Chondrocyte (in vitro differentiated cells): ENCODE results near the gene PLB1. TPM values are rescaled to one million over a fixed set of nuclear protein-coding genes. Genes with fewer than 3 reads are reported as not detected.

Experiments used
- DNase-seq: peaks from one replicate; pipeline ENCODE4 v3.0.0; 2021; ENCODE audit warnings: mixed read lengths, low spot score
- H3K27ac Mint-ChIP-seq: one replicate; pipeline ENCODE4 v1.8.0; 2021; ENCODE audit warnings: mild to moderate bottlenecking, moderate library complexity, mixed read lengths; ENCODE audit not compliant: unreplicated experiment
- H3K27me3 Mint-ChIP-seq: 2 replicates; pipeline ENCODE4 v1.8.0; 2021; ENCODE audit warnings: low read depth, mixed read lengths
- H3K36me3 Mint-ChIP-seq: 2 replicates; pipeline ENCODE4 v1.8.0; 2021; ENCODE audit warnings: low read depth, mixed read lengths
- H3K4me1 Mint-ChIP-seq: 2 replicates; pipeline ENCODE4 v1.8.0; 2021; ENCODE audit warnings: low read depth, mild to moderate bottlenecking, mixed read lengths
- H3K4me3 Mint-ChIP-seq: one replicate; pipeline ENCODE4 v1.8.0; 2021; ENCODE audit warnings: mild to moderate bottlenecking, moderate library complexity, mixed read lengths; ENCODE audit not compliant: unreplicated experiment
- H3K9me3 Mint-ChIP-seq: 2 replicates; pipeline ENCODE4 v1.8.0; 2021; ENCODE audit warnings: low read depth, mixed read lengths
- total RNA-seq: library from RNA; stranded (reverse); gene quantifications from 3 replicates; pipeline ENCODE4 v1.2.1, GENCODE V29; 2021
- TF ChIP-seq, protein P1 (sequence below): fragments of 200-600 bp; sonication (generic); IDR thresholded peaks from 2 replicates; pipeline ENCODE4 v1.5.0; 2021; ENCODE audit warnings: antibody characterized with exemption, mild to moderate bottlenecking, moderate library complexity

The PLB1 gene
- total RNA-seq, 1 donor from 2014 or later: 4.4 TPM

DNA sequence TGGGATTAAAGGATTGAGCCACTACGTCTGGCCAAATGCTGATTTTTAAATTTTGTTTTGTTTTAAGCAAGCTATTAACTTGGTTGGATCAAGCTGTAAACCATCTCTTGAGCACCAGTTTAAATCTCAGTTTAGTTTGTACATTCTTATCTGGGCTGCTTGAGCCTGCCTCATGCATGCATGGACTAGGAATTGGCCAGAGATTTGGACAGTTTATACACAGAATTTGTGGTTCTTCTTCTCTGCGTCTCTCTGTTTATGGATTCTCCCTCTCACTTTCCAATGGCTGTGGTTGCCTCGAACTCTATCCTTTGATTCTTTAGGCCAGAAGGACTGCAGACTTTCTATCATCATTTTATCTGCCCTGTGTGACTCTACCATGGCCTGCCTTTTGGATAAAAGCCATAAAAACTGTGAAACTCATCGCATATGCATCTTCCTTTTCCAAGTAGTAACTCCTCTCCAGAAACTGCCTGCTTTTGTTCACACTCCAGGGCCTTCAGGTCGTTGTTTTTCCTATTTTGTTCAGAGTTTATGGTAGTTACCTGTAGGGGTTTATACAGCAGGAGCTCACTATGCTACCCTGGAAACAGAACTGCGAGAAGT lies 32.5 kb upstream of the PLB1 start:
- H3K9me3 Mint-ChIP-seq: peaks cover 18% of the 10 kb centered on the region
- TF ChIP-seq, protein P1, sequence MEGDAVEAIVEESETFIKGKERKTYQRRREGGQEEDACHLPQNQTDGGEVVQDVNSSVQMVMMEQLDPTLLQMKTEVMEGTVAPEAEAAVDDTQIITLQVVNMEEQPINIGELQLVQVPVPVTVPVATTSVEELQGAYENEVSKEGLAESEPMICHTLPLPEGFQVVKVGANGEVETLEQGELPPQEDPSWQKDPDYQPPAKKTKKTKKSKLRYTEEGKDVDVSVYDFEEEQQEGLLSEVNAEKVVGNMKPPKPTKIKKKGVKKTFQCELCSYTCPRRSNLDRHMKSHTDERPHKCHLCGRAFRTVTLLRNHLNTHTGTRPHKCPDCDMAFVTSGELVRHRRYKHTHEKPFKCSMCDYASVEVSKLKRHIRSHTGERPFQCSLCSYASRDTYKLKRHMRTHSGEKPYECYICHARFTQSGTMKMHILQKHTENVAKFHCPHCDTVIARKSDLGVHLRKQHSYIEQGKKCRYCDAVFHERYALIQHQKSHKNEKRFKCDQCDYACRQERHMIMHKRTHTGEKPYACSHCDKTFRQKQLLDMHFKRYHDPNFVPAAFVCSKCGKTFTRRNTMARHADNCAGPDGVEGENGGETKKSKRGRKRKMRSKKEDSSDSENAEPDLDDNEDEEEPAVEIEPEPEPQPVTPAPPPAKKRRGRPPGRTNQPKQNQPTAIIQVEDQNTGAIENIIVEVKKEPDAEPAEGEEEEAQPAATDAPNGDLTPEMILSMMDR: no peak
- DNase-seq: no peak
- peaks cover 9% of the 10 kb centered on the region for H3K36me3 Mint-ChIP-seq
- peaks cover 5% of the 10 kb centered on the region for H3K27me3 Mint-ChIP-seq
- H3K27ac Mint-ChIP-seq: no peak overlapping the region
- H3K4me3 Mint-ChIP-seq: no peak overlapping the region
- H3K4me1 Mint-ChIP-seq: no peaks in the 10 kb centered on the region

DNA sequence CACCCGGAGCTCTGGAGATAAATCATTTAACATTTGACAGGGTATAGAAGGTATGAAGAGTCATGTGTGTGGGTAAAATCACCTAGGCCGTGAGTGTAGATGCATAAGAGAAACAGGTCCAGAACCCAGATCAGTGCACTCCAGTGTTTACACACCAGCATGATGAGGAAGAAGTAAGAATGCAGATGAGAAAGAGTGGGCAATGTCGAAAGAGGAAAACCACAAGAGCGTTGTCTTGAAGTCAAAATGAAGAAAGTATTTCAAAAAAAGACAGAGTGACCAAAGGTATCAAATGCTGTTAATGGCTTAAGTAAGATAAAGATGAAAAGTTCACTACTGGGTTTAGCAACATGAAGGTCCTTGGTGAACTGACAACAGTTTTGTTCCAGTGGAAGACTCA lies 32.0 kb upstream of the PLB1 start:
- H3K27me3 Mint-ChIP-seq: peaks cover 5% of the 10 kb centered on the region
- no peaks in the 10 kb centered on the region for H3K4me1 Mint-ChIP-seq
- no peak for DNase-seq
- TF ChIP-seq, protein P1: no peak
- H3K9me3 Mint-ChIP-seq: peaks cover 18% of the 10 kb centered on the region
- no peak overlapping the region for H3K27ac Mint-ChIP-seq
- H3K4me3 Mint-ChIP-seq: no peak overlapping the region
- H3K36me3 Mint-ChIP-seq: peaks cover 9% of the 10 kb centered on the region

DNA sequence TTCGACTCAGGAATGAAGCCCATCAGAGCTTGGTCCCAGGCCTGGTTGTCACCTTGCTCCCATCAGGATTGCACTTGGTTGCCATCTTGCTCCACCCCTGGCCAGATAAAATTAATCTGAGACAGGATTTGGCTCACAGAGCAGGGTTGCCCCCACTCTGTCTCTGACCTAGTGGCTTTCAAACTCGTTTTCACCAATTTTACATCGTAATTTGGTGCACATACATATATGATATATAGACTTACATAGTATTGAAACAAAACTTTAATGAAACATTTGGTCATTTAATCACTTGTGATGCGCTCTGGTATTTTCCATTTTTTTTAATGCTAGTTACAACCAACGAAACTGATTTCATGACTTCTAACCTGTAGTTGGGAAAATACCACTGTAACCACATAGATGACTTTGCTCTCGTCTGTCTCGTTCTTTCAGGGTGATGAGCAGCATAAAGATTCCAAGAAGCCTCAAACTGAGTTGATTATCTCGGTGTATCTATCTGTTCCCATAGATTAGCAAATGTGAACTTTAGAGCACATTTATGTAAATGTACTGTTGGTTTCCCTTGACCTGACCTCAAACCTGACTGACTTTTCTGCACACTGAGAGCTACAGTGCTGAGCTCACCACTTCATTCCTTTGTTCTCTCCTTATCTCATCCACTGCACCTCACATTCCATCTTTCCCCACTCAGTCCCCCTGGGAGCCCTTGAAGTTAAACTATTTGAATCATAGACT lies 30.5 kb upstream of the PLB1 start:
- TF ChIP-seq, protein P1: no peak
- Mint-ChIP-seq H3K9me3 (peaks cover 18% of the 10 kb centered on the region), H3K4me1 (peaks cover 8% of the 10 kb centered on the region), H3K27ac (no peak overlapping the region), H3K4me3 (no peak overlapping the region), H3K27me3 (peaks cover 5% of the 10 kb centered on the region), H3K36me3 (peaks cover 9% of the 10 kb centered on the region)
- no peak for DNase-seq

DNA sequence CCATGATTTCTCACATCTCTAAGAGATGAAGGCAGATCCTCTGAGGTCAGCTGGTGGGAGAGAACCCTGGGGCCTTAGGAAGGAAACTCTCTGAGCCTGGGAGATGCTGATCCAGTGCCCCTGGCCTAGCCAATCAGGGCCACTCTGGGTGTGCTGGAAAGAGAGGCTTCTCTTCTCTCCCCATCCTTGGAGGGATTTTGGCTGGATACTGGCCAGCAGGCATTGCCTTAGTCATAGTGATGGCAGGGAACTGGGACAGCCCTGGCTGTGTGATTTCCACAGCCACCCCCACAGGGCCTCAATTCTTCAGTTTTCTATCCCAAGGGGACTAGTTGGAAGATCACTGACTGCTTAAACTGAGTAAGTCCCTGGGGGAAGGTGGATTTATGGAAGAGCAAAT lies 26.6 kb upstream of the PLB1 start:
- no peak for DNase-seq
- H3K27ac Mint-ChIP-seq: no peak overlapping the region

DNA sequence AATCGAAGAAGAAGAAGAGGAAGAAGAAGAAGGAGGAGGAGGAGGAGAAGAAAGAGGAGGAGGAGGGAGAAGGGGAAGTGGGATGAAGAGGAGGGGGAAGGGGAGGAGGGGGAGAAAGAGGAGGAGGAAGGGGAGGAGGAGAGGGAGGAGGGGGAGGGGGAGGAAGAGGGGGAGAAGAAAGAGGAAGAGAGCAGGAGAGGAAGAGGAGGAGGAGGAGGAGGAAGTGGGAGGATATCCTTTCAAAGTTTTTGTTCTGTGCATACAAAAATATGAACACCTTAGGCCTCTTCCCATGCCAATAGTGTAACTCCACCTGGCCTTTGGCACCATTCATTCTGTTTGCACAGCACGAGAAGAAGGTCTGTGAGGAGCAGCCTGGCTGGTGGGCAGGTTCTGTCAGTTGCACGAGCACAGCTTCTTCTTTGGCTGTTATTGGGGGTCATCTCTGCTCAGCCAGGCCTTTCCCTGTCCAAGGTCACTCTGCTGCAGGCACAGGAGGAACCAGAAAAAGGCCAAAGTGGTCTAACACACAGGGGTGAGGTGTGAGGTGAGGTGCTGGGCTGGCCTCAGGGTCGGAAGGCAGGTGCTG lies 25.8 kb upstream of the PLB1 start:
- peaks cover 8% of the 10 kb centered on the region for H3K4me1 Mint-ChIP-seq
- peaks cover 1% of the 10 kb centered on the region for H3K27me3 Mint-ChIP-seq
- TF ChIP-seq, protein P1: no peak
- no peak for DNase-seq
- no peaks in the 10 kb centered on the region for H3K36me3 Mint-ChIP-seq
- H3K27ac Mint-ChIP-seq: no peak overlapping the region
- peaks cover under 1% of the 10 kb centered on the region for H3K9me3 Mint-ChIP-seq
- H3K4me3 Mint-ChIP-seq: no peak overlapping the region

More for the DNA sequence above, 26.6 kb upstream of the PLB1 start:
- Mint-ChIP-seq H3K27me3 (peaks cover 1% of the 10 kb centered on the region), H3K4me3 (no peak overlapping the region), H3K36me3 (no peaks in the 10 kb centered on the region), H3K4me1 (peaks cover 8% of the 10 kb centered on the region), H3K9me3 (no peaks in the 10 kb centered on the region)
- TF ChIP-seq, protein P1: no peak
